ENCODE results near the gene P3H4.
"Not testable (repeated sequence)": the region's sequence is repeated elsewhere in the genome, so short reads cannot be mapped to it uniquely, and the experiment has no call there.

P3H4 gene

GRCh38 chr17:41811549-41812380, at the start of gene P3H4:
Gene P3H4, minus strand, starts transcription at chr17:41811949. Its CDS starts 34 bp downstream, at chr17:41811915.
- peak; percentile 54 for DNase-seq

- DNase-seq: no peak
These were observed 48.6 kb upstream of the P3H4 start for GRCh38 chr17:41860254-41860931.

- DNase-seq: not testable (repeated sequence)
These were observed 39.6 kb upstream of the P3H4 start for GRCh38 chr17:41851382-41851781.

DNA sequence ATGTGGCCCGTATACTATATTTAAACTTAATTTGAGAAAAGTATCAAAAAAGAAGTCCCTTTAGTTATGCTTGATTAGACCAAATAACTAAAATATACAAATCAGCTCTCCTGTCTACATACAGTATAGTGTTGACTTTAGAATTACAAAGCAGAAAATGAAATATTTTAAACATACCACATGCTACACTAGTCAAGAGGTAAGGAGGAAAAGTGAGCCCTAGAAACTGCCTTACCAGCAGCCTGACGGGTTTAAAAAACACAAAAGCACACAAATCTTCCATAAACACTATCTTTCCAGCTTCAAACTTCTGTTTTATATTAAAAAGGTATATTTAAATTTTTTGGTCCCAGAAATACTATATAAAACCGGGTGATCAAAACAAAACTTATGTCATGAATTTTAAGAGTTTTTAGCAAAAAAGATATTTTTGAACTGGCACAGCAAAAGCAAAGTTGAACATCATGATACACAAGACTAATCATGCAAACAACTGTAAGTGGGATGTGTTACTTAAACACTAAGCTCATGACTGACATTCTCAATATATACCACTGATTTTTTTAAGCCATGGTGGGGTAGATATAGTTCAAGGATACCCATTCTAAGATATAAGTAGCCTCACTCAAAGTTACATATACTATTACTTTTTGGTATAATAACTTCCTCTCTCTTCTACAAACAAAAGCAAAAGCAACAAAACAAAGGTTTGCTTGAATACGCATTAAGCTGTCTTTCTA, 37.7 kb upstream of the P3H4 start:
- no peak for DNase-seq

DNA sequence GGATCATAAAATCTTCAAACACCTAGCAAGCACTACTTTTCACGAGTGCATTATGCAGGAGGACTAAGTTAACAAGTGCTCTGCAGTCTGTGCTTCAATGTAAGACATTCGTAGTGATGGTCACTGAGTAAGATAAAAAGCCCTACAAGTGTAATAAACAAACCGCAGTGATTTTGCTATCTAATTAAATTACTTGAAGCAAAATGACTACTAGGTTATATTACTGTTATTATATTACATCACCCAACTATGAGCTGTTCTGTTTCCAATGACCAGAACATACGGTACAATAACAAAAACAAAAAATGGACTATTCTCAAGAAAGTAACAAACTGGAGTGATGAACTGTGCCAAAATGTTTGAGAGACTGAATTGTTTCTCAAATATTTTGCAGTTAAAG, 37.0 kb upstream of the P3H4 start:
- no peak for DNase-seq

- DNase-seq: no peak
These were observed 33.2 kb upstream of the P3H4 start for GRCh38 chr17:41844971-41845370.

GRCh38 chr17:41840781-41841180, 29.0 kb upstream of the P3H4 start:
- not testable (repeated sequence) for DNase-seq

DNA sequence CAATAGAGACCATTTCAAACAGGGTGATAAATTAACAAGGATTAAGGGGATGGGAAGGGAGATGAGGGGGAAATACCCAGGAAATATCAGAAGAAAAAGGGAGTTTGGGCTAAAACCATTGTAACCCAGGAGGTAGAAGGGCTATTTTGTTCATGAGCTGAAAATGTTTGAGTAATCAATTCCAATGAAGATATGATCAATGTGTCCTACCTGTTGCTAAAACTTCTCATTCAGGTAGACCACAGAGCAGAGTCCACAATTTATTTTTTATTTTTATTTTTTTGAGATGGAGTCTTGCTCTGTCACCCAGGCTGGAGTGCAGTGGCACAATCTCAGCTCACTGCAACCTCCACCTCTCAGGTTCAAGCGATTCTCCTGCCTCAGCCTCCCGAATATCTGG, 27.7 kb upstream of the P3H4 start:
- not testable (repeated sequence) for DNase-seq

GRCh38 chr17:41837761-41838538, 26.2 kb upstream of the P3H4 start, which contains the start of gene KLHL10:
Gene KLHL10, plus strand, starts transcription at chr17:41837825. Its CDS starts 108 bp downstream, at chr17:41837933.
- no peak for DNase-seq

DNA sequence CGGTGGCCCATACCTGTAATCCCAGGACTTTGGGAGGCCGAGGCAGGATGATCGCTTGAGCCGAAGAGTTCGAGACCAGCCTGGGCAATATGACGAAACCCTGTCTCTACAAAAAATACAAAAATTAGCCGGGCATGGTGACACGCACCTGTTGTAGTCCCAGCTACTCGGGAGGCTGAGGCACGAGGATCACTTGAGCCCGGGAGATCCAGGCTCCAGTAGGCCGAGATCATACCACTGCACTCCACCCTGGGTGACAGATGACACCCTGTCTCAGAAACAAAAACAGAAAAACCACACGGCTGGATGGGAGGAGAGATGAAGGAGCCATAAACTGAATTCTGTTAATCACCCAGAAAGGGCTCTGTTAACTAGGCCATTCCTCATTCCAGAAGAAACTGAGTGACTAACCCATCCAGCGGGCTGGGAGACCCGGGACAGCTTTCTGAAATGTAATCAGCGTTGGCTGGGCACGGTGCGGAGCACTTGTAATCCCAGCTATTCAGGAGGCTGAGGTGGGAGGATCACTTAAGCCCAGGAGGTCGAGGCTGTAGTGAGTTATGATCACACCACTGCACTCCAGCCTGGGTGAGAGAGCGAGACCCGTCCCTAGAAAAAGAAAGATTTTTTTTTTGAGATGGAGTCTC, 24.9 kb upstream of the P3H4 start:
- no peak for DNase-seq

DNA sequence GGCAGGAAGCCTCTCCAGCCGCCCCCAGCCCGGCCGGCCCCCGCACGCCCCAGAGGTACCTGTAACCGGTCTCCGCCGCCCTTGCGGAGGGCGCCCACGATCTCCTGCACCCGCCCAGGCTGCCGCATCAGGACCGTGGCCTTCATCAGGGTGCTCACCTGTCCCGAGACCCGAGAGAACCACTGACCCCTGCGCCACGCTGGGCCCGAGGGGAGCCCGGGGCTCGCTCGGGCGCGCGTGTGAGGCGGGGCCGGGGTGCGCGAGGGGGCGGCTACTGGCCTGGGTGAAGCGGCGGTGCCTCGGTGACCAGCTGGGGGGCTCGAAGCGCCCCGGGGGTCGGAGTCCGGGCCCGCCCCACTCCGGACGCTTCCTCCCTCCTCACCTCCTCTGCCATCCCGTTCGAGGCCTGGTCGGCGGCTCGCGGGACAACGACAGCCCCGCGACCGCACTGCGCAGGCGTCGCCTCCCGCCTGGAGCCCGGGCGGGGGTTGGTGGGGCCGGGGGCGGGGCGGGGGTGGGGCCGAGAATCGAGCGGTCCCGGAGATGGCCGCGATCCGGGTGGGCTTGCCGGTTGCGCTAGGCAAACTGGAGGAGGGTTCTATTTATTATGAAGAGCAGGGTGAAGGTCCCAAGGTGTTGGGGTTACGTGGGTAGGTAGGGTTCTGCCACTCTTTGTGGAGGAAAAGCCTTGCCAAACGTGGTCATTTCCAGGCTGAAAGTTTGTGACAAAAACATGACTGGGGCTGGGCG, 24.2 kb upstream of the P3H4 start, which contains the start of gene NT5C3B:
Gene NT5C3B, minus strand, starts transcription at position 433 of the 750 bp plus-strand sequence. Its CDS starts 39 bp downstream, at position 394.
- no peak for DNase-seq

DNA sequence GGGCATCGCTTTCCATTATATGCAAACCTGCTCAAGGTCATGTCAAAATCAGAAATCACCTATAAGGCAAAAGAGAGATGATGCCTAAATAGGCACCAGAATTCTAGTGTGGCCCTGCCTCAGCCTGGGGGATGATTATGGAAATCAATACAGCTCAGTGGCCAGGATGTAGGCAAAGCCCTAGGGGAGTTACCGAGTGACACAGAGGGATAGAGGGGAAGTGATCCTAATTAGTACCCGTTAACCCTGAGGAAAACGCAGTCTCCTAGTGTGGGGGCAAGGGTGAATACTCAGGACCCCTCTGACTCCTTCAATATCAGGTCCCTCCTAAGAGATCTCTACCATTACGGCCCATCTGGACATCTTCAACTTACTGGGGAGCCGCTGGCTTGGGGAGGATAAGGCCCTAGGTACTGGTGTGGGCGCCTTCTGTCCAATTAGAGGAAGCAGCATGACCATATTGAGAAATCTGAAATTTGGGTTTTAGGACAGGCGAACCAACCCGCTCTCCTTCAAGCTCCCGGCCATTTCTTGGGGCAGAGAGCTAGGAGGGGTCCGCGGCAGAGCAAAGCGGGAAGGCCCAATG, 23.6 kb upstream of the P3H4 start:
- no peak for DNase-seq

DNA sequence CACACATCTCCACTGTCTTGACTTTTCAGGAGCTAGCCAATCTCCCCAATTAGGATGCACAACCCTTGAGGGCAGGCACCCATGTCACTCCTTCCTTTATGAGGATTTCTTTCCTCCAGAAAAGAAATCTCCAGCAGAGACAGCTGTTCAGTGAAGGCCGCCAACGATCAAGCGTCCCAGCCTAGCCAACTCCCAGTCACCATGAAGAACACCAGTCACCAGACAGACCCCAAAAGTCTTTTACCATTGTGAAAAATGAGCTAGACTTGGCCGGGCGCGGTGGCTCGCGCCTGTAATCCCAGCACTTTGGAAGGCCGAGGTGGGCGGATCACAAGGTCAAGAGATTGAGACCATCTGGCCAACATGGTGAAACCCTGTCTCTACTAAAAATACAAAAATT, 18.2 kb upstream of the P3H4 start:
- not testable (repeated sequence) for DNase-seq

GRCh38 chr17:41825175-41825845, 13.6 kb upstream of the P3H4 start:
- DNase-seq: no peak

DNA sequence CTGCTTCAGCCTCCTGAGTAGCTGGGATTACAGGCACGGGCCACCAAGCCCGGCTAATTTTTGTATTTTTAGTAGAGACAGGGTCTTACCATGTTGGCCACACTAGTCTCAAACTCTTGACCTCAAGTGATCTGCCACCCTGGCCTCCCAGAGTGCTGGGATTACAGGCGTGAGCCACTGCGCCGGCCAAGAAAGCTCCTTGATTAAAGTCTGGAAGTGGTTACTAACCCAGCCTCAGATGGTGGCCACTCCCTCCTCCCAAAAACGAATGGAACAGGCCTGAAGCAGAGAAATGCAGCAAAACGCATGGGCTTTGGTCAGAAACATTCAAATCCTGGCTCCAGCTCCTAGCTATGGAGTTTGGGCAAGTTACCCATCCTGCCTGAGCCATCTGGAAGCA, 12.3 kb upstream of the P3H4 start:
- DNase-seq: no peak

- DNase-seq: no peak
These were observed 11.8 kb upstream of the P3H4 start for GRCh38 chr17:41823580-41823979.

GRCh38 chr17:41823141-41823524, 11.4 kb upstream of the P3H4 start:
- no peak for DNase-seq

DNA sequence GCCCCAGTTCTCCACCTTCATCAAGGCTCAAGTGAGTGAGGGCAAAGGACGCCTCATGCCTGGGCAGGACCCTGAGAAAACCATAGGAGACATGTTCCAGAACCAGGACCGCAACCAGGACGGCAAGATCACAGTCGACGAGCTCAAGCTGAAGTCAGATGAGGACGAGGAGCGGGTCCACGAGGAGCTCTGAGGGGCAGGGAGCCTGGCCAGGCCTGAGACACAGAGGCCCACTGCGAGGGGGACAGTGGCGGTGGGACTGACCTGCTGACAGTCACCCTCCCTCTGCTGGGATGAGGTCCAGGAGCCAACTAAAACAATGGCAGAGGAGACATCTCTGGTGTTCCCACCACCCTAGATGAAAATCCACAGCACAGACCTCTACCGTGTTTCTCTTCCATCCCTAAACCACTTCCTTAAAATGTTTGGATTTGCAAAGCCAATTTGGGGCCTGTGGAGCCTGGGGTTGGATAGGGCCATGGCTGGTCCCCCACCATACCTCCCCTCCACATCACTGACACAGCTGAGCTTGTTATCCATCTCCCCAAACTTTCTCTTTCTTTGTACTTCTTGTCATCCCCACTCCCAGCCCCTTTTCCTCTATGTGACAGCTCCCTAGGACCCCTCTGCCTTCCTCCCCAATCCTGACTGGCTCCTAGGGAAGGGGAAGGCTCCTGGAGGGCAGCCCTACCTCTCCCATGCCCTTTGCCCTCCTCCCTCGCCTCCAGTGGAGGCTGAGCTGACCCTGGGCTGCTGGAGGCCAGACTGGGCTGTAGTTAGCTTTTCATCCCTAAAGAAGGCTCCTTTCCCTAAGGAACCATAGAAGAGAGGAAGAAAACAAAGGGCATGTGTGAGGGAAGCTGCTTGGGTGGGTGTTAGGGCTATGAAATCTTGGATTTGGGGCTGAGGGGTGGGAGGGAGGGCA, 10.7 kb upstream of the P3H4 start:
- no peak for DNase-seq

DNA sequence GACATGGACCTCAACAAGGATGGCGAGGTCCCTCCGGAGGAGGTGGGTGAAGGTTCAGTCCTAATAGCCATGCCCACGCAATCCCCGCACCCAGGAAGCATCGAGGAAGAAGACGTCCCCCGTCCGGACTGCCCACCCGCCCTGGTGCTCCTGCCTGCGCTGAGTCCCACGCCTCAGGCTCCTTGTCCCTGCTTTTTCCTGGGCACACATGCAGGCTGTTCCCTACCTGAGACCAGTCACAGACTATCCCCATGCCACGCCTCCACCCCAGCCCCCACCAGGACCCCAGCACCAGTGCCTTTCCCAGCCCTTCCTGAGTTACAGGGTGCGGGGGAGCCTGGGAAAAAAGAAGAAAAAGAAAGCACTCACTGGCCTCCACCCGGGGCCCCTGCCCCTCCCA, 10.0 kb upstream of the P3H4 start:
- no peak for DNase-seq
